D721Med (cell line): Measurements from ENCODE around the gene RAB11FIP5.

ENCODE experiments used
- DNase-seq: peaks from one replicate; pipeline ENCODE4 v3.0.0; 2011; ENCODE audit warnings: low spot score; ENCODE audit not compliant: insufficient read length
- FAIRE-seq: peaks from 2 replicates; lab custom pipeline; 2011; peaks lifted over from hg19 to GRCh38; lab: Jason Lieb, UNC
- CTCF ChIP-seq: IDR thresholded peaks from 2 replicates; pipeline ENCODE4 v1.5.1; 2012; ENCODE audit warnings: mild to moderate bottlenecking, control low read depth; ENCODE audit not compliant: insufficient read depth; ENCODE audit errors: missing control alignments

Gene RAB11FIP5

GRCh38 chr2:73063909-73064875 is 48.6 kb downstream of the RAB11FIP5 start:
- FAIRE-seq, result no peak

DNA sequence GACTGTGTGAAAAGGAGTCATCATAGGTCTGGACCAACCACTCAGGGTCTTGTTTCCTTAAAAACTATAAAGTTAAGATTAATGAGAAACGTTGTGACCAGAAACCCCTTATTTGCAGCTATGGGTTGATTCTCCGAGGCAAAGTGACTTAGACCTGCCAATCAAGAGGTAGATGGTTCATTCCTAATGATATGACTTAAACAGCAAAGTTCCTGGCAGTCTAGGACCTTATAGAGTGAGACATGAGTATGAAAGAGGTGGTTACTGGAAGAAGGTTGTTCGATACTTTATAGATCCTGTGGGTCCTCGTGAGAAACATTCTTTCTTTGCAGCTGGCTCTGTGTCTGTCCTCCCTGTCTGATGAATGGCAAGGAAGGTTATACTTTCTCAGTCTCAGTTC is 49.3 kb downstream of the RAB11FIP5 start:
- no peak for FAIRE-seq
- no peak for TF ChIP-seq CTCF
- DNase-seq, result no peak

More at GRCh38 chr2:73063909-73064875, 48.6 kb downstream of the RAB11FIP5 start:
- TF ChIP-seq CTCF, result no peak
- DNase-seq, result no peak

DNA sequence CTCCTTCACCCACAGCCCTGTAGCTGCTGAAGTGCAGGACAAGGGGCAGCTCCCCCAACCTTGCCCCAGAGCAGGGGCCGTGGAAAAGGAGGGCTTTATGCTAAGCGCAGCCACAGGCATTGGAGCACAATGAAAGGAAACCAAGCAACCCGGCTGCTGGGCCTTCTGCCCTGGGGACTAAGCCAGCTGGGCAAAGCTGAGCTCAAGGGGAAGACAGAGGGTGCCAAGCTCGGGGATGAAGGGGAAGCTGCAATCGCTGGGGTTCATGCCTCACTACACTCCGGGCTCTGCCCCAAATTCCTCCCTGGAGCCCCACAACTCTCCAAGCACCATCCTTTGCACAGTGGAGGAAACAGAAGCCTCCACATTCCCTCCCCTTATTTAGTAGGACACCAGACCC is 53.6 kb downstream of the RAB11FIP5 start:
- no peak for DNase-seq
- TF ChIP-seq CTCF, result no peak
- FAIRE-seq, result no peak

GRCh38 chr2:73054980-73055379 is 57.8 kb downstream of the RAB11FIP5 start:
- FAIRE-seq, result no peak
- no peak for DNase-seq
- TF ChIP-seq CTCF, result no peak

- FAIRE-seq (no peak), DNase-seq (no peak)
- TF ChIP-seq CTCF, result no peak
Measured at GRCh38 chr2:73053316-73054114, 59.2 kb downstream of the RAB11FIP5 start.

DNA sequence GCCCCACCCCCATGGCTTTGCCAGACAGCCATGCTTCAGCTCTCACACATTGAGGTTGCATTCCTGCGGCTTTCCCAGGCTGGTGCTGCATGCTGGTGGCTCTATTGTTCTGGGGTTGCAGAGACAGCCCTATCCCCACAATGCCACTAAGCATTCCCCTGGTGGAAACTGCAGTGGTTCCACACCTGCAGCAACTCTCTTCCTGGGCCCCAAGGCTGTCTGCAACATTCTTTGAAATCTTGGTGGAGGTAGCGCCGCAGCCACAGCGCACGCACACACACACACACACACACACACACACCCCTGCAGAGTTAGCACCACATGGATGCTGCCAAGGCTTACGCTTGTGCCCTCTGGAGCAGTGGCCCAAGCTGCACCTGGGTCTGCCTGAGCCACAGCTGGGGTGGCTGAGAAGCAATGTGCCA is 62.6 kb downstream of the RAB11FIP5 start:
- no peak for TF ChIP-seq CTCF
- no peak for FAIRE-seq
- no peak for DNase-seq
